H9 (cell line): Measurements from ENCODE around the gene CELF4. TPM values are rescaled to one million over a fixed set of nuclear protein-coding genes. Genes with fewer than 3 reads are reported as not detected.

Source experiments
- DNase-seq: peaks from one replicate; pipeline ENCODE4 v3.0.0-alpha.2; 2017
- H2AFZ ChIP-seq: one replicate; pipeline ENCODE4 v1.6.1; 2013; ENCODE audit warnings: mild to moderate bottlenecking, low read length, control low read depth, moderate library complexity
- H2AK5ac ChIP-seq: 2 replicates; pipeline ENCODE4 v1.6.1; 2013; ENCODE audit warnings: low read length, control low read depth, mixed read lengths; ENCODE audit not compliant: insufficient read length
- H2BK120ac ChIP-seq: one replicate; pipeline ENCODE4 v1.6.1; 2013; ENCODE audit warnings: low read depth, mild to moderate bottlenecking, low read length, control low read depth, inconsistent platforms; ENCODE audit not compliant: poor library complexity, severe bottlenecking
- H2BK12ac ChIP-seq: 2 replicates; pipeline ENCODE4 v1.6.1; 2013; ENCODE audit warnings: low read length, control low read depth, mixed read lengths, low read depth; ENCODE audit not compliant: insufficient read length
- H2BK15ac ChIP-seq: 2 replicates; pipeline ENCODE4 v1.6.1; 2013; ENCODE audit warnings: low read depth, low read length, control low read depth
- H2BK20ac ChIP-seq: one replicate; pipeline ENCODE4 v1.6.1; 2013; ENCODE audit warnings: low read depth, mild to moderate bottlenecking, low read length, control low read depth, inconsistent platforms; ENCODE audit not compliant: poor library complexity, severe bottlenecking
- H2BK5ac ChIP-seq: 2 replicates; pipeline ENCODE4 v1.6.1; 2013; ENCODE audit warnings: low read length, control low read depth, mixed read lengths; ENCODE audit not compliant: insufficient read length
- H3K14ac ChIP-seq: 2 replicates; pipeline ENCODE4 v1.6.1; 2013; ENCODE audit warnings: low read length, control low read depth; ENCODE audit not compliant: insufficient read depth
- H3K18ac ChIP-seq: 2 replicates; pipeline ENCODE4 v1.6.1; 2013; ENCODE audit warnings: low read depth, mild to moderate bottlenecking, mixed read lengths, low read length, control low read depth; ENCODE audit not compliant: insufficient read length
- H3K23ac ChIP-seq: 2 replicates; pipeline ENCODE4 v1.6.1; 2013; ENCODE audit warnings: low read length, control low read depth, mixed read lengths, low read depth; ENCODE audit not compliant: insufficient read length
- H3K23me2 ChIP-seq: 2 replicates; pipeline ENCODE4 v1.6.1; 2013; ENCODE audit warnings: low read depth, mild to moderate bottlenecking, mixed read lengths, low read length, control low read depth; ENCODE audit not compliant: insufficient read length, poor library complexity, severe bottlenecking
- H3K27ac ChIP-seq: 2 replicates; pipeline ENCODE4 v1.5.1; 2013; ENCODE audit warnings: low read length, control low read depth, mixed read lengths, low read depth; ENCODE audit not compliant: insufficient read length
- H3K27me3 ChIP-seq: 2 replicates; pipeline ENCODE4 v1.6.1; 2013; ENCODE audit warnings: low read length, control low read depth, inconsistent platforms; ENCODE audit not compliant: insufficient read depth
- H3K4ac ChIP-seq: 2 replicates; pipeline ENCODE4 v1.6.1; 2013; ENCODE audit warnings: low read depth, mild to moderate bottlenecking, control low read depth, inconsistent platforms, low read length, moderate library complexity
- H3K4me1 ChIP-seq: 2 replicates; pipeline ENCODE4 v1.6.1; 2013; ENCODE audit warnings: low read length, control low read depth, inconsistent platforms; ENCODE audit not compliant: insufficient read depth
- H3K4me2 ChIP-seq: 2 replicates; pipeline ENCODE4 v1.6.1; 2013; ENCODE audit warnings: low read length, control low read depth, mixed read lengths; ENCODE audit not compliant: insufficient read length, insufficient read depth
- H3K56ac ChIP-seq: 2 replicates; pipeline ENCODE4 v1.6.1; 2013; ENCODE audit warnings: low read depth, mild to moderate bottlenecking, mixed read lengths, low read length, control low read depth; ENCODE audit not compliant: insufficient read length
- H3K79me1 ChIP-seq: 2 replicates; pipeline ENCODE4 v1.6.1; 2013; ENCODE audit warnings: low read depth, mild to moderate bottlenecking, moderate library complexity, low read length, control low read depth, inconsistent platforms; ENCODE audit not compliant: insufficient read depth, poor library complexity, severe bottlenecking
- H3K79me2 ChIP-seq: 2 replicates; pipeline ENCODE4 v1.6.1; 2013; ENCODE audit warnings: low read length, control low read depth, inconsistent platforms; ENCODE audit not compliant: insufficient read depth
- H3K9ac ChIP-seq: 2 replicates; pipeline ENCODE4 v1.6.1; 2013; ENCODE audit warnings: low read length, control low read depth, mixed read lengths; ENCODE audit not compliant: insufficient read length; ENCODE audit errors: extremely low read depth
- H3K9me3 ChIP-seq: one replicate; pipeline ENCODE4 v1.6.1; 2013; ENCODE audit warnings: low read depth, low read length, inconsistent platforms; ENCODE audit not compliant: control insufficient read depth
- H3T11ph ChIP-seq: one replicate; pipeline ENCODE4 v1.6.1; 2013; ENCODE audit warnings: mild to moderate bottlenecking, low read length, control low read depth, inconsistent platforms
- H4K20me1 ChIP-seq: one replicate; pipeline ENCODE4 v1.6.1; 2013; ENCODE audit not compliant: control insufficient read depth, insufficient read length, insufficient read depth
- H4K5ac ChIP-seq: 2 replicates; pipeline ENCODE4 v1.6.1; 2013; ENCODE audit warnings: low read depth, mild to moderate bottlenecking, mixed read lengths, low read length, control low read depth; ENCODE audit not compliant: insufficient read length
- H4K8ac ChIP-seq: replicated peaks from 2 replicates; pipeline ENCODE4 v1.6.1; 2013; ENCODE audit warnings: low read length, control low read depth, mixed read lengths, low read depth; ENCODE audit not compliant: insufficient read length
- H4K91ac ChIP-seq: 2 replicates; pipeline ENCODE4 v1.6.1; 2013; ENCODE audit warnings: low read depth, mild to moderate bottlenecking, moderate library complexity, mixed read lengths, low read length, control low read depth; ENCODE audit not compliant: insufficient read length
- H3K27ac Mint-ChIP-seq, 3 experiments: 2 replicates in 2 of 3; 3 replicates in 1 of 3; pipeline ENCODE4 v1.8.0; 2020 to 2021; ENCODE audit warnings: mixed read lengths in 3 of 3, mild to moderate bottlenecking in 1 of 3, moderate library complexity in 1 of 3
- H3K27me3 Mint-ChIP-seq: 2 replicates; pipeline ENCODE4 v1.8.0; 2021; ENCODE audit warnings: low read depth, mild to moderate bottlenecking, moderate library complexity, mixed read lengths
- H3K36me3 Mint-ChIP-seq, 3 experiments: 2 replicates in 2 of 3; 3 replicates in 1 of 3; pipeline ENCODE4 v1.8.0; 2020 to 2021; ENCODE audit warnings: low read depth in 3 of 3, mixed read lengths in 3 of 3; ENCODE audit not compliant: insufficient read depth in 1 of 3
- H3K4me1 Mint-ChIP-seq, 2 experiments: 2 replicates each; pipeline ENCODE4 v1.8.0; 2020; ENCODE audit warnings: mixed read lengths in 2 of 2
- H3K4me3 Mint-ChIP-seq, 2 experiments: 2 replicates in 1 of 2; 3 replicates in 1 of 2; pipeline ENCODE4 v1.8.0; 2020 to 2021; ENCODE audit warnings: mild to moderate bottlenecking in 2 of 2, mixed read lengths in 2 of 2, moderate library complexity in 1 of 2
- H3K9me3 Mint-ChIP-seq, 2 experiments: 2 replicates in 1 of 2; 3 replicates in 1 of 2; pipeline ENCODE4 v1.8.0; 2020; ENCODE audit warnings: mild to moderate bottlenecking in 2 of 2, mixed read lengths in 2 of 2, moderate library complexity in 1 of 2
- CTCF ChIP-seq: fragments of 200-600 bp; sonication (generic); conservative IDR thresholded peaks from 3 replicates; pipeline ENCODE4 v1.8.0; 2021; ENCODE audit warnings: antibody characterized with exemption, mild to moderate bottlenecking
- WGBS: extraction: QIAGEN DNeasy Blood & Tissue Kit; methylation state at CpG from one replicate; pipeline ENCODE4 v1.1.7; 2013; ENCODE audit warnings: missing lambda C conversion rate, low lambda C conversion rate, mixed read lengths; ENCODE audit not compliant: insufficient read length; ENCODE audit errors: extremely low coverage; 5-methylcytosine and 5-hydroxymethylcytosine counted together
- total RNA-seq: library from RNA; stranded (reverse); gene quantifications from 2 replicates; pipeline ENCODE4 v1.2.1, GENCODE V29; 2021

The CELF4 gene
- total RNA-seq, 1 experiment from 2014 or later, result 1.1 TPM

- Histone ChIP-seq H3T11ph (no peak overlapping the region), H3K9ac (no peak overlapping the region), H4K8ac (no peak overlapping the region), H3K14ac (no peak overlapping the region), H2AK5ac (no peak overlapping the region), H3K4ac (no peak overlapping the region), H2BK12ac (no peak overlapping the region), H3K79me2 (no peaks in the 10 kb centered on the region), H3K27ac (no peak overlapping the region), H4K20me1 (no peaks in the 10 kb centered on the region), H3K56ac (no peak overlapping the region), H3K23me2 (no peaks in the 10 kb centered on the region), H3K23ac (no peak overlapping the region), H3K27me3 (no peaks in the 10 kb centered on the region), H2AFZ (no peak overlapping the region), H3K18ac (no peak overlapping the region), H3K4me2 (no peak overlapping the region), H3K79me1 (no peaks in the 10 kb centered on the region), H2BK20ac (no peak overlapping the region), H2BK15ac (no peak overlapping the region), H2BK5ac (no peak overlapping the region), H3K4me1 (peaks cover 2% of the 10 kb centered on the region; the same call in 1 of the 2 replicates), H4K91ac (no peak overlapping the region), H4K5ac (no peak overlapping the region), H2BK120ac (no peak overlapping the region), H3K9me3 (no peaks in the 10 kb centered on the region)
- H3K27ac Mint-ChIP-seq, result no peak overlapping the region
- H3K36me3 Mint-ChIP-seq, result no peaks in the 10 kb centered on the region
- H3K27me3 Mint-ChIP-seq, result peaks cover 26% of the 10 kb centered on the region
- H3K9me3 Mint-ChIP-seq, result no peaks in the 10 kb centered on the region
- TF ChIP-seq CTCF, result no peak
- peaks cover 12% of the 10 kb centered on the region in 2 experiments for H3K4me1 Mint-ChIP-seq
- DNase-seq, result no peak
- no peak overlapping the region for H3K4me3 Mint-ChIP-seq
- 100% methylated on average over 1 of the region's 1 CpG for WGBS
These were observed 150.8 kb downstream of the CELF4 start for GRCh38 chr18:37414816-37415215.
